K562 (cell line): Measurements from ENCODE around the gene MFSD6L. TPM values are rescaled to one million over a fixed set of nuclear protein-coding genes. Genes with fewer than 3 reads are reported as not detected.

Experiments used
- ATAC-seq: fragments of 200-7000 bp; cut with Tn5 transposase; 3 replicates; pipeline ENCODE4 v1.9.1; 2020; ENCODE audit warnings: moderate library complexity
- BruUV-seq: library from RNA; stranded (reverse); fragments of 400-500 nt; replicated peaks from 2 replicates; lab custom pipeline; 2021; lab: Mats Ljungman, UMichigan
- CTCF ChIA-PET: fragments of 300-600 bp; formaldehyde crosslinking; extraction: SDS; loops from one replicate; lab custom pipeline; 2021; ENCODE audit warnings: low intra/inter-chr PET ratio; lab: Yijun Ruan, JAX
- POLR2A ChIA-PET: fragments of 300-600, 350-650 bp; sonication (Branson Sonifier 250); formaldehyde crosslinking; extraction: SDS; loops from one replicate; lab custom pipeline; 2021; ENCODE audit warnings: antibody characterized with exemption, inconsistent platforms; lab: Yijun Ruan, JAX
- DNase-seq, 4 experiments: peaks; one replicate each; pipeline versions ENCODE4 v3.0.0 to v3.0.0-alpha.2; 2011 to 2018; ENCODE audit warnings: low spot score in 3 of 4, mixed read lengths in 3 of 4; ENCODE audit errors: extremely low read depth in 1 of 4
- FAIRE-seq: peaks from 2 replicates; lab custom pipeline; 2011; peaks lifted over from hg19 to GRCh38; lab: Jason Lieb, UNC
- H2AFZ ChIP-seq: 2 replicates; pipeline ENCODE4 v1.6.0; 2011; ENCODE audit warnings: low read depth, low read length, control low read depth, inconsistent platforms
- H3K27ac ChIP-seq: fragments of 200-600 bp; 3 replicates; pipeline ENCODE4 v1.8.0; 2011; ENCODE audit warnings: low read depth, mild to moderate bottlenecking, control low read depth, inconsistent platforms, low read length, moderate library complexity, mixed read lengths; ENCODE audit errors: extremely low read depth
- H3K27me3 ChIP-seq, 2 experiments: fragments of 300-600 bp in 1 of 2; 2 replicates in 1 of 2; 3 replicates in 1 of 2; pipeline versions ENCODE4 v1.6.0 to v1.8.0; 2011; ENCODE audit warnings: inconsistent platforms in 2 of 2, low read length in 2 of 2, mild to moderate bottlenecking in 1 of 2, mixed read lengths in 1 of 2, moderate library complexity in 1 of 2; ENCODE audit not compliant: control insufficient read depth in 2 of 2, insufficient read depth in 2 of 2
- H3K36me3 ChIP-seq: fragments of 300-600 bp; 3 replicates; pipeline ENCODE4 v1.8.0; 2011; ENCODE audit warnings: mild to moderate bottlenecking, low read length, inconsistent platforms; ENCODE audit not compliant: control insufficient read depth, insufficient read depth
- H3K4me1 ChIP-seq, 2 experiments: fragments of 200-600 bp in 1 of 2; replicated peaks in 1 of 2; 2 replicates in 1 of 2; 3 replicates in 1 of 2; pipeline versions ENCODE4 v1.5.1 to v1.8.0; 2011; ENCODE audit warnings: inconsistent platforms in 2 of 2, low read length in 2 of 2, mild to moderate bottlenecking in 1 of 2, mixed read lengths in 1 of 2, moderate library complexity in 1 of 2; ENCODE audit not compliant: control insufficient read depth in 2 of 2, insufficient read depth in 2 of 2
- H3K4me2 ChIP-seq: 2 replicates; pipeline ENCODE4 v1.6.1; 2011; ENCODE audit warnings: low read length, control low read depth, inconsistent platforms, mixed read lengths; ENCODE audit not compliant: insufficient read depth
- H3K4me3 ChIP-seq: fragments of 200-600 bp; sonication (generic), shearing (Covaris generic); 2 replicates; pipeline ENCODE4 v1.5.1; 2016; ENCODE audit warnings: control low read depth, inconsistent platforms
- H3K79me2 ChIP-seq: fragments of 200-600 bp; 3 replicates; pipeline ENCODE4 v1.8.0; 2011; ENCODE audit warnings: low read length, inconsistent platforms; ENCODE audit not compliant: control insufficient read depth, insufficient read depth
- H3K9ac ChIP-seq, 2 experiments: 2 replicates each; pipeline versions ENCODE4 v1.6.0 to v1.6.1; 2011; ENCODE audit warnings: low read depth in 2 of 2, low read length in 2 of 2, control low read depth in 1 of 2, inconsistent platforms in 1 of 2, mild to moderate bottlenecking in 1 of 2, mixed read lengths in 1 of 2; ENCODE audit not compliant: insufficient read depth in 1 of 2
- H3K9me1 ChIP-seq: one replicate; pipeline ENCODE4 v1.6.0; 2011; ENCODE audit warnings: inconsistent platforms, mild to moderate bottlenecking, low read length, moderate library complexity; ENCODE audit not compliant: control insufficient read depth, insufficient read depth
- H3K9me3 ChIP-seq: replicated peaks from 2 replicates; pipeline ENCODE4 v1.5.1; 2011; ENCODE audit warnings: low read depth, low read length, inconsistent platforms; ENCODE audit not compliant: control insufficient read depth, insufficient read depth
- H4K20me1 ChIP-seq: replicated peaks from 2 replicates; pipeline ENCODE4 v1.6.1; 2011; ENCODE audit warnings: low read length, inconsistent platforms, mixed read lengths; ENCODE audit not compliant: control insufficient read depth, insufficient read depth
- NRF1 ChIP-seq, 2 experiments: fragments of 450-650 bp; IDR thresholded peaks in 1 of 2; conservative IDR thresholded peaks in 1 of 2; 2 replicates each; pipeline ENCODE4 v1.6.1; 2014; ENCODE audit warnings: mild to moderate bottlenecking in 2 of 2
- TRIM25 ChIP-seq: fragments of 450-650 bp; IDR thresholded peaks from 2 replicates; pipeline ENCODE4 v1.7.0; 2016; ENCODE audit warnings: borderline replicate concordance
- WGBS: fragments of 100-300 bp; shearing (Covaris generic); methylation state at CpG from one replicate; pipeline ENCODE4 v1.1.6; 2016; ENCODE audit warnings: low coverage, mixed read lengths; ENCODE audit not compliant: insufficient coverage; ENCODE audit errors: missing lambda C conversion rate; 5-methylcytosine and 5-hydroxymethylcytosine counted together
- in situ Hi-C: fragments of 300-500 bp; cut with MboI; formaldehyde crosslinking; loops from 4 replicates; pipeline ENCODE4 v1.15.0; 2018; ENCODE audit warnings: inconsistent platforms, mixed read lengths
- intact Hi-C: fragments of 100-400 bp; cut with micrococcal nuclease; formaldehyde crosslinking; loops from 2 replicates; pipeline ENCODE4 v1.14.2; 2022
- polyA plus RNA-seq, 8 experiments: library from polyadenylated mRNA; depleted of rRNA in 4 of 8; stranded (reverse) in 5 of 8; unstranded in 3 of 8; fragments of >200 nt; fragmentation: Nextera tagmentation in 2 of 8; fragmentation: Illumina TruSeq in 1 of 8; extraction: Ambion mirVana in 2 of 8; extraction: Trizol in 1 of 8; gene quantifications; 2 replicates each; pipeline versions ENCODE4 v1.2.1 to v1.2.3, GENCODE V29; 2011 to 2014; ENCODE audit warnings: inconsistent platforms in 1 of 8, missing spikeins in 1 of 8
- total RNA-seq, 7 experiments: library from RNA; depleted of rRNA in 6 of 7; stranded (reverse); fragments of >200 nt in 6 of 7; fragmentation: Illumina TruSeq in 2 of 7; extraction: Trizol in 2 of 7; gene quantifications; 2 replicates each; pipeline versions ENCODE4 v1.2.1 to v1.2.3, GENCODE V29; 2011 to 2021; ENCODE audit warnings: low replicate concordance in 1 of 7

Gene MFSD6L
- total and polyA plus RNA-seq, 9 of the 15 experiments (the other 6 are each of a cell fraction or from before 2014, with no cell fraction given), result not detected

GRCh38 chr17:8835106-8835505 is 35.9 kb upstream of the MFSD6L start:
- WGBS, result 0% methylated on average over 5 of the region's 14 CpGs
- Histone ChIP-seq H3K79me2 (no peaks in the 10 kb centered on the region), H3K4me2 (no peak overlapping the region), H4K20me1 (no peaks in the 10 kb centered on the region), H3K27ac (no peak overlapping the region), H3K27me3 (peaks cover 3 to 22% of the 10 kb centered on the region in 2 experiments; a peak in 3 of 5 replicates), H3K36me3 (no peaks in the 10 kb centered on the region), H3K4me1 (peaks cover 0 to 7% of the 10 kb centered on the region in 2 experiments; a peak in 2 of 5 replicates), H3K9ac (no peak overlapping the region), H2AFZ (no peak overlapping the region), H3K9me1 (no peaks in the 10 kb centered on the region), H3K4me3 (no peak overlapping the region), H3K9me3 (no peaks in the 10 kb centered on the region)
- ChIA-PET CTCF (no interaction called here), POLR2A (no interaction called here)
- in situ Hi-C loops, result no loop called here
- no peak for DNase-seq
- ATAC-seq, result no peak
- no TSS peak for BruUV-seq
- intact Hi-C loops, result no loop called here
- FAIRE-seq, result no peak
- TF ChIP-seq TRIM25 (no peak), NRF1 (conservative IDR thresholded peaks at IDR 0.05 in 1 of 2, IDR thresholded peaks at IDR 0.05 in 1 of 2) (0 out of 4 replicates have a peak, but pooled peaks of 1 of the 2 experiments have one; percentile 17)
